HG03521 (cell line): Measurements from ENCODE around the gene TSPAN9.

ENCODE experiments used
- ATAC-seq: cut with Tn5 transposase; IDR thresholded peaks from one replicate; pipeline ENCODE4 v1.9.1; 2021; ENCODE audit warnings: mild to moderate bottlenecking, moderate library complexity; ENCODE audit not compliant: unreplicated experiment

The TSPAN9 gene

GRCh38 chr12:3179731-3180130 is 102.6 kb downstream of the TSPAN9 start:
- no peak for ATAC-seq

GRCh38 chr12:3182426-3182825 is 105.2 kb downstream of the TSPAN9 start:
- no peak for ATAC-seq

- no peak for ATAC-seq
These were observed 107.3 kb downstream of the TSPAN9 start for GRCh38 chr12:3184485-3184884.

- ATAC-seq, result no peak
These were observed 108.2 kb downstream of the TSPAN9 start for GRCh38 chr12:3185260-3185870.

DNA sequence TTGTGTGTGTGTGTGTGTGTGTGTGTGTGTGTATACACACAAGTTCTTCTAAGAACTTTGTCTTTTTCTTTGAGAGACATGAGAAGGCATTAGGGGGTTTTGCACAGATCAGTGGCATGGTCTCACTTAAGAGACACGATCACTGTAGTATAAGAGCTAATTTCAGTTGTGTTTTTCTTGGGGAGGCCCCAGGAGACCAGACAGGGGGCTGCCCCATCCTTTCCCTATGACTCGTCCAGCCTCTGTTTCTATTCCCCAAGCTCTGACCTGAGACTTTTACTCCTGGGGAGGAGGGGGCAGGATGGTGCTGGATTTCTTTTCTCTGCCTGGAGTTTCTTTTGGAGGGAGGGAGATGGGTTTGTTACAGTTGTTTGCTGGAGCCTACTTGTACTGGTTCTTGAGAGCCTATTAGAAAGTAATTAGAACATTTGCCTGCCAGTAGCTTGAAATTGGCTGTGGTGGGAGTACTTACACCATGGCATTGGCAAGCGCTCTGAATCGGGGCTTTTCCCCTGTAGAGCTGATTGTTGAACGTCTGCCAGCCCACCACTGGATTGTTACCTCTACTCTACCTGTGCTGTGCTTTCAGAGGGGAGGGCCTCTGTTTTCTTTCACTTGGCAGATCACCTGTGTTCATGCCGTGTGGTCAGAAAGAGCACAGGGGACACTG is 109.5 kb downstream of the TSPAN9 start:
- no peak for ATAC-seq

- no peak for ATAC-seq
These were observed 110.9 kb downstream of the TSPAN9 start for GRCh38 chr12:3187846-3188770.

DNA sequence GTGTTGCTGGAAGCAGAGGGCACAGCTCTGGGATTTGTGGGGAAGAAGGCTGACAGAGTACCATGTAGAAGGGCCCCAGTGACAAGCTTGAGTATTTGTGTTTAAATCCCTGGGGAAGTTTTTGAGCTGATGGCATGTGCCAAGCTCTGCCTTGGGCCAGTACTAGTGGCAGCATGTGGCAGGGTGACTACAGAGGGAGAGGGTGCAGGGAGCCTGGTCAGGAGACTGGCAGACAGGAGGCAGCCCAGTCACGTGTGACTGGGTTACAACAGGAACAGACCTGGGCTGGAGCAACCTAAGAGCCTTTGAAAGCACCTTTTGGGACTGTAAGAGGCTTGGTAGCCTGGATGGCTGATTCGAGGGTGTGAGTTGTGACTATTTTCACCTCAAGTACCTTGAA is 112.1 kb downstream of the TSPAN9 start:
- no peak for ATAC-seq

- ATAC-seq, result no peak
These were observed 112.9 kb downstream of the TSPAN9 start for GRCh38 chr12:3190101-3190500.

GRCh38 chr12:3191450-3191849 is 114.3 kb downstream of the TSPAN9 start:
- no peak for ATAC-seq

- ATAC-seq, result no peak
These were observed 115.0 kb downstream of the TSPAN9 start for GRCh38 chr12:3192221-3192620.

GRCh38 chr12:3193131-3193530 is 116.0 kb downstream of the TSPAN9 start:
- no peak for ATAC-seq

GRCh38 chr12:3193755-3194154 is 116.6 kb downstream of the TSPAN9 start:
- ATAC-seq, result no peak

DNA sequence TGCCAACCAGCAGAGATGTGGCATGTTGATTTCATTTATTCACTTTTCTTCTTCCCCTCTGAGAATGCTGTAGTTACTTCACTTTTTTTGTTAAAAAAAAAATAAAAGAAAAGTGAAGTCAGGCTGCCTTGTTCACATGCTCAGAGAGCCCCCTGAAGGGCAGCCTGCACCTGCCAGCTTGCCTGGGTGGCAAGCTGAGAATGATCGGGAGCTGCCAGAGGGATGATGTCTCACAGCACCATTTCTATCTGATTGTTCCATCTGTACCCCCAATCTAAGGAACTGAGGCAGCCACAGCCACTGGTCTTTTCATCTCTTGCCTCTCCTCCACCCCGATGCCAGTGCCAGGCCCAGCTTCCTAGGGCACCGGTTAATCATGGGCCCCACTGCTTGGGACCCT is 118.2 kb downstream of the TSPAN9 start:
- no peak for ATAC-seq

DNA sequence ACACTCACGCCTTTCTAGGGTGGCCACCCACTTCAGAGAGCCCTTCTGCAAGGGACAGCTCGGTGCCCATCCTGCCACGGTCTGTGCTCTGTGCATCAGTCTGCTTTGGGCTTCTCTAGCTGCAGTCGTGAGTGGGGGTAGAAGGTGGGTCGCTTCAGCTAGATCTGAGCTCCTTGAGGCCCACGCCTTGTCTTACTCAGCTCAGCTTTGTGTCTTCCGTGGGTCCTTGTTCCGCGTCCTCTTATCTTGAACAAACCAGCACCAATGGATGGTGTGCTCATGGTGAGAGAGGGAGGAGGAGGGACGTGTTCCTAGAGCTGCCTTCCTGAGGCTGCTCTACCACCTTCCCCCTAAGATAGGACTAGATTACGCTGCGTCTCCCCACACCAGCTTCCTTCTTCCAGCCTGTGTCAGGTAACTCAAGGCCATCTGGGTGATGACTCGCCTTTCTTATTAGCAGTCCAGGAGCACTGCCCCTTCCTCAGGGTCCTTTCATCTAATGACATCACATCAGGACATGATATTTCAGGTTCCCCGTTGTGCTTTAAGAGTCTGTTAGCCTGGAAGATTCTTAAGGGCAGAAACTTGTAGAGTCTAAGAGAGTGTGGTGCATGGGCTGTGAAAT is 118.8 kb downstream of the TSPAN9 start:
- ATAC-seq, result no peak

DNA sequence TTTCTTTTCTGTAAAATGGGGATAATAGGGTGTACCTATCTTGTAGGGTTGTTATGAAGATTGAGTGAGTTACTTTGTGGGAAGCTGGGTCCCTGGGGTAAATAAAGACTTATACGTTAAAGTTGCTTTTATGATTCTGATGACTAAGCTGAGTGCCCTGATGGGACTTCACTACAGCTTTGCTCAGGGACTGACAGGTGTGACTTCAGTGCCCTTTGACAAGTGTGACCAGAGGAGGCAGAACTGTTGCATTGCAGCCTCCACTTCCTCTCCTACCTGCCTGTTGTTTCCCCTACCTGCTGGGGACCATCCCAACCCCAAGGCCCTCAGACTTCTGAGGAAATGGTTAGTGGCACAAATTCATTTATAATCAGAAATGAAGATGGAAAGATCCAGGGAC is 119.3 kb downstream of the TSPAN9 start:
- no peak for ATAC-seq

- no peak for ATAC-seq
These were observed 120.1 kb downstream of the TSPAN9 start for GRCh38 chr12:3197131-3197818.

DNA sequence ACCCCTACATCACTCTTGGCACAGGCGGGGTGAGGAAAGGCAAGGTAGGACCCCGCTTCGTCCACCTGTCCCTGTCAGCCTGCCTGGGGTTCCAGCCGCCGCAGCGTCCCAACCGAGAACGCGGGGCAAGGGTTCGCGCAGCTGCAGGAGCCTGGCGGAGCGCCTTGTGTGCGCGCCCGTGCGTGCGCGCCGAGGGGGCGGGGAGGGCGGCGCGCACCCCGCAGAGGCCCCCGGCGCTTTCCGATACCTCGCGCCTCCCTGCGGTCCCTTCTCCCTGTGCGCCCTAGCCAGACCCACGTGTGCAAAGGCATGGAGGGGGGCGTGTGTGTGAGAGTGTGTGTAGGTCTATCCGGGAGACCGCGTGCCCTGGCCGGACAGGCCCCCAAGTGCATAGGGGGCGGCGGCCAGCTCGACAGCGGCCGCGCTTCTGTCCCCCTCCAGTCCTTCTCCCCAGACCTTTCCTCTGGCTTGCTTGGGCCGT is 122.4 kb downstream of the TSPAN9 start:
- no peak for ATAC-seq

GRCh38 chr12:3200032-3200617 is 122.9 kb downstream of the TSPAN9 start:
- ATAC-seq, result no peak

DNA sequence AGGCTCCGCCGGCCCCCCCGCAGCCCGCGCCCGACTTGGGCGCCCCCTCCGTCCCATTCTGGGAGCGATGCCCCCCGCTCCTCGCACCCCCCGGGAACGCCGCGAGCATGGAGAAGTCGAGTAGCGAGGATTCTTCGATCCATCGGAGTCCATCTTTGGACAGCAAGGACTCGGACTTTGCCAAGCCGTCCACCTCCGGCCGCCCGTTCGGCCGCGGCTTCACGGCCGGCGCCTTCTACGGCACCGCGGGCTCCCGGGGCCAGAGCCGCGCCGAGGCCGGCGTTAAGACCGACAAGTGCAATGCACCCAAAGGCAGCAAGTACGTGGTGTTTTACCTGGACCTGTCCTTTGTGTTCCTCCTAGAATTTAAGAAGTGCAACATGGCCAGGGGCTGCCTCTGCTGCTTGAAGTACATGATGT is 123.6 kb downstream of the TSPAN9 start:
- ATAC-seq, result no peak

- ATAC-seq, result no peak
These were observed 124.3 kb downstream of the TSPAN9 start for GRCh38 chr12:3201339-3202051.
